Measurements from ENCODE around the gene ZNF107. TPM values are rescaled to one million over a fixed set of nuclear protein-coding genes. Genes with fewer than 3 reads are reported as not detected.
"Not testable (repeated sequence)": the region's sequence is repeated elsewhere in the genome, so short reads cannot be mapped to it uniquely, and the experiment has no call there.

The ZNF107 gene
- total RNA-seq, 1 donor from 2014 or later: 0.85 TPM

DNA sequence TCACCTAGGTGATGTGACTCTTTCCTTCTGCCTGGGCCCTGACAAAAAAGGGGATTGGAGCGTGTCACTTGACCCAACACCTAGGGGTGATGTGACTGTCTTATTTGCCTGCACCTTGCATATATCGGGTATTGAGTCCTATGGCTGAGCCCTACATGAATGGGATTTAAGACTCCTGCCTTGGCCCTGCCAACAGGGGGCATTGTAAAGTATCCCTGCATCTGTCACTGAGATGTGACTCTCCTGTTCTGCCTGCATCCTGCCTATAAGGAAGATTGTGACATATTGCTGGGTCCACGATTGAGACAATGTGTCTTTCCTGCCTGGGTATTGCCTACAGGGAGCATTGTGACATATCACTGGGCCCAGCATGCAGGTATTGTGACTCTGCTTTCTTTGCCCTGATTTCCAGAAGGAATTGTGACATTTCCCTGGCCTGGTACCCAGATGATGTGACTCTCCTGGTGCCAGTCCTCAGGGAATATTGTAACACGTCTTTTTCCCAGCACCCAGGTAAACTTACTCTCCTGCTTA, 14.2 kb upstream of the ZNF107 start:
- DNase-seq (ENCODE audit: low spot score in 2 of 2): no peak
- intact Hi-C loops (cut with DNase I): no loop called here
- TF ChIP-seq, protein P1, sequence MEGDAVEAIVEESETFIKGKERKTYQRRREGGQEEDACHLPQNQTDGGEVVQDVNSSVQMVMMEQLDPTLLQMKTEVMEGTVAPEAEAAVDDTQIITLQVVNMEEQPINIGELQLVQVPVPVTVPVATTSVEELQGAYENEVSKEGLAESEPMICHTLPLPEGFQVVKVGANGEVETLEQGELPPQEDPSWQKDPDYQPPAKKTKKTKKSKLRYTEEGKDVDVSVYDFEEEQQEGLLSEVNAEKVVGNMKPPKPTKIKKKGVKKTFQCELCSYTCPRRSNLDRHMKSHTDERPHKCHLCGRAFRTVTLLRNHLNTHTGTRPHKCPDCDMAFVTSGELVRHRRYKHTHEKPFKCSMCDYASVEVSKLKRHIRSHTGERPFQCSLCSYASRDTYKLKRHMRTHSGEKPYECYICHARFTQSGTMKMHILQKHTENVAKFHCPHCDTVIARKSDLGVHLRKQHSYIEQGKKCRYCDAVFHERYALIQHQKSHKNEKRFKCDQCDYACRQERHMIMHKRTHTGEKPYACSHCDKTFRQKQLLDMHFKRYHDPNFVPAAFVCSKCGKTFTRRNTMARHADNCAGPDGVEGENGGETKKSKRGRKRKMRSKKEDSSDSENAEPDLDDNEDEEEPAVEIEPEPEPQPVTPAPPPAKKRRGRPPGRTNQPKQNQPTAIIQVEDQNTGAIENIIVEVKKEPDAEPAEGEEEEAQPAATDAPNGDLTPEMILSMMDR (IDR thresholded peaks at IDR 0.05): no peak

DNA sequence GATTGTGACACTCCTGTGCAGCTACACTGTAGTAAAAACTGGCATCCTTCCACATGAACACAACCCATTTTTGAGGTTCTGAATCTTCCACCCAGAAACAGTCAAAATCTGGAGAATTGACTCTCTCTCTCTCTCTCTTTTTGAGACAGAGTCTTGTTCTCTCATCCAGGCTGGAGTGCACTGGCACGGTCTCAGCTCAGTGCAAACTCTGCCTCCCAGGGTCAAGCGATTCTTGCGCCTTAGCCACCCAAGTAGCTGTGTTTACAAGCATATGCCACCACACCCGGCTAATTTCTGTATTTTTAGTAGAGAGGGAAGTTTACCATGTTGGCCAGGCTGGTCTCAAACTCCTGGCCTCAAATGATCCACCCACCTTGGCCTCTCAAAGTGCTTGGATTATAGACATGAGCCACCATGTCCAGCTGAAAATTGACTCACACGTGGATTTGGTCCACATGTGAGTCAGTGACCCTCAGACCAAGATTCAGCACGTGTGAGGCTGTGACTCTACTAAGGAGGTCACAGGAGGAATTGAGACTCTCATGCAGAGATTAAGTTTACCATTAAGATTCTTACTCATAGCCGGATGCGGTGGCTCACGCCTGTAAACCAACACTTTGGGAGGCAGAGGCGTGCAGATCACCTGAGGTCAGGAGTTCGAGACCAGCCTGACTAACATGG, 12.1 kb upstream of the ZNF107 start:
- H3K27ac ChIP-seq: no peak overlapping the region
- TF ChIP-seq, protein P1 (IDR thresholded peaks at IDR 0.05): no peak
- no peak for DNase-seq (ENCODE audit: low spot score in 2 of 2)
- intact Hi-C loops (cut with DNase I): no loop called here
- H3K36me3 ChIP-seq: no peaks in the 10 kb centered on the region
- H3K4me3 ChIP-seq: no peak overlapping the region
- H3K4me1 ChIP-seq: no peaks in the 10 kb centered on the region
- H3K27me3 ChIP-seq: no peaks in the 10 kb centered on the region
- H3K9me3 ChIP-seq: no peaks in the 10 kb centered on the region

More for the DNA sequence above, 14.2 kb upstream of the ZNF107 start:
- no peak overlapping the region for H3K27ac ChIP-seq
- H3K4me1 ChIP-seq: no peaks in the 10 kb centered on the region
- no peak overlapping the region for H3K4me3 ChIP-seq
- H3K27me3 ChIP-seq: no peaks in the 10 kb centered on the region
- no peaks in the 10 kb centered on the region for H3K9me3 ChIP-seq
- no peaks in the 10 kb centered on the region for H3K36me3 ChIP-seq

DNA sequence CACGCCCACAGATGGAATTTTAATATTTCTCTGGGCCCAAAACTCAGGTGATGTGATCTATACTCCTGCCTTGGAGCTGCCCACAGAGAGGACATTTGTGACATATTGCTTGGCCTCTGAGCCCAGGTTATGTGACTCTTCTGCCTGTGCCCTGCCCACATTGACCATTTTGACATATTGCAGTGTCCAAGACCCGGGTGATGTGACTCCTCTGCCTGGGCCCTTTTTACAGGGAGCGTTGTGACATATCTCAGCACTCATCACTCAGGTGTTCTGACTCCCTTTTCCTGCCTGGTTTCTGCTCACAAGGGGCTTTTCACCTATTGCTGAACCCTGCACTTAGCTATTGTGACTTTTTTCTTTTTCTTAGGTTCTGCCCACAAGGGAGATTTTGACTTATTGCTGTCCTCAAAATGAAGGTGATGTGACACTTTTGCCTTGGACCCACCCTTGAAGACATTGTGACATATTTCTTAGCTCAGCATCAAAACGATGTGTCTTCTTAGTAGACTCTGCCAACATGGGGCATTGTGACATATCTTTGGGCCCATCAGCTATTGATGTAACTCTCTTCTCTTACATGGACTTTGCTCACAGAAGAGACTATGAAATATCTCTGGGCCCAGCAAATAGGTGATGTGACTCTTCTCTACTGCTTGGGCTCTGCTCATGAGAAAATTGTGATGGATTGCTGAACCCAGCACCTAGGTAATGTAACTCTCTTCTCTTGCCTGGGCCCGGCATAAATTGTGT, 11.0 kb upstream of the ZNF107 start:
- intact Hi-C loops (cut with DNase I): no loop called here
- Histone ChIP-seq H3K4me3 (no peak overlapping the region), H3K27me3 (no peaks in the 10 kb centered on the region), H3K4me1 (no peaks in the 10 kb centered on the region), H3K36me3 (no peaks in the 10 kb centered on the region), H3K9me3 (no peaks in the 10 kb centered on the region), H3K27ac (no peak overlapping the region)
- no peak for DNase-seq (ENCODE audit: low spot score in 2 of 2)
- TF ChIP-seq, protein P1 (IDR thresholded peaks at IDR 0.05): no peak

DNA sequence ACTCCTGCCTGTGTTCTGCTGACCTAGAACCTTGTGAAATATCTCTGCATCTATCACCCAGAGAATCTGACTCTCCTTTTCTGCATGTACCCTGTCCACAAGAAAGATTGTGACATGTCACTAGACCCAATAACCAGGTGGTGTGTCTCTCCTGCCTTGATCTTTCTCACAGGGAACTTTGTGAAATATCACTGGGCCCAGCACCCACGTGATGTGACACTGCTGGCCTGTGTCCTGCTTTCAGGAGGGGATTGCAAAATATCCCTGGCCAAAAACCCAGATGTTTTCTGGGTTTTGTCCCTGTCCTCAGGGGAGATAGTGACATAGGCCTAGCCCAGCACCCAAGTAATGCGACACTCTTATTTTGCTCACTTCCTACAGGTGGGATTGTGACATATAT, 10.1 kb upstream of the ZNF107 start:
- H3K27me3 ChIP-seq: no peaks in the 10 kb centered on the region
- H3K27ac ChIP-seq: no peak overlapping the region
- no peaks in the 10 kb centered on the region for H3K36me3 ChIP-seq
- intact Hi-C loops (cut with DNase I): no loop called here
- TF ChIP-seq, protein P1 (IDR thresholded peaks at IDR 0.05): no peak
- DNase-seq (ENCODE audit: low spot score in 2 of 2): no peak
- no peaks in the 10 kb centered on the region for H3K4me1 ChIP-seq
- no peak overlapping the region for H3K4me3 ChIP-seq
- no peaks in the 10 kb centered on the region for H3K9me3 ChIP-seq

DNA sequence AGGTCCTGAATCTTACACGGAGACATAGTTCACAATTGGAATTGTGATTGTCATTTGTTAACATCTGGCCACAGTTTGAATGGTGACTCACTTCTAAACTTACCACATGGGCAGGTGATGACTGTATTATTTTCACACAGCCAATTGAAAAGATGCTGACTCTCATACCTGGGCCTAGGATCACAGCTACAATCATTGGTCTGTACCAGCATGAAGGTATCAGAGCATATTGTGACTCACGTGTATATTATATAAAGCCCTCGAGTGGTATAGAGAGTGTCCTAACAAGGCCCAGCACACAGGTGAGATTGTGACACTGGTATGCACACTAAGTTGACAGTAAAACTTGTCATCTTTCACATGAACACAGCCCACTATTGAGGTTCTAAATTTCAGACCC, 9.4 kb upstream of the ZNF107 start:
- TF ChIP-seq, protein P1 (IDR thresholded peaks at IDR 0.05): no peak
- no peak for DNase-seq (ENCODE audit: low spot score in 2 of 2)
- intact Hi-C loops (cut with DNase I): no loop called here
- H3K36me3 ChIP-seq: no peaks in the 10 kb centered on the region
- H3K27ac ChIP-seq: no peak overlapping the region
- H3K4me1 ChIP-seq: no peaks in the 10 kb centered on the region
- H3K9me3 ChIP-seq: no peaks in the 10 kb centered on the region
- H3K27me3 ChIP-seq: no peaks in the 10 kb centered on the region
- no peak overlapping the region for H3K4me3 ChIP-seq

DNA sequence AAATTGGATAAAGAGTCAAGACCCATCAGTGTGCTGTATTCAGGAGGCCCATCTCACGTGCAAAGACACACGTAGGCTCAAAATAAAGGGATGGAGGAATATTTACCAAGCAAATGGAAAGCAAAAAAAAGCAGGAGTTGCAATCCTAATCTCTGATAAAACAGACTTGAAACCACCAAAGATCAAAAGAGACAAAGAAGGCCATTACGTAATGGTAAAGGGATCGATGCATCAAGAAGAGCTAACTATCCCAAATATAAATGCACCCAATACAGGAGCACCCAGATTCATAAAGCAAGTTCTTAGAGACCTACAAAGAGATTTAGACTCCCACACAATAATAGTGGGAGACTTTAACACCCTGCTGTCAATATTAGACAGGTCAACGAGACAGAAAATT, 3.8 kb upstream of the ZNF107 start:
- not testable (repeated sequence) for H3K36me3 ChIP-seq; H3K9me3 ChIP-seq; H3K4me1 ChIP-seq; H3K27me3 ChIP-seq; DNase-seq (ENCODE audit: low spot score in 2 of 2); H3K27ac ChIP-seq; H3K4me3 ChIP-seq
- intact Hi-C loops (cut with DNase I): loop anchor here (10.0 kb wide), 3 partner anchors 223 to 713 kb away; partner anchors contain the start of gene ZNF92

Measured in ascending aorta (tissue), 2 donors.